HepG2 (cell line): ENCODE measurements around the gene CDK11A. TPM values are rescaled to one million over a fixed set of nuclear protein-coding genes. Genes with fewer than 3 reads are reported as not detected.
A peak's percentile ranks its signal among the peaks of the same experiment; 100 is the strongest.

ENCODE experiments used
- ARNT2 ChIP-seq: sonication (generic); formaldehyde crosslinking; IDR thresholded peaks from 2 replicates; pipeline ENCODE4 v1.8.0; 2022; ENCODE audit warnings: mild to moderate bottlenecking, low read depth, missing genetic modification reagents, moderate library complexity
- FOXJ3 ChIP-seq: sonication (generic); formaldehyde crosslinking; IDR thresholded peaks from 2 replicates; pipeline ENCODE4 v1.4.0; 2020; ENCODE audit warnings: missing genetic modification reagents, mild to moderate bottlenecking, borderline replicate concordance
- HMG20B ChIP-seq: conservative IDR thresholded peaks from 2 replicates; pipeline ENCODE4 v1.6.1; 2016; ENCODE audit warnings: missing genetic modification reagents, missing compliant biosample characterization
- MED1 ChIP-seq: sonication (generic); formaldehyde crosslinking; IDR thresholded peaks from 2 replicates; pipeline ENCODE4 v1.4.0; 2020; ENCODE audit warnings: missing genetic modification reagents
- RERE ChIP-seq: IDR thresholded peaks from 2 replicates; pipeline ENCODE4 v1.6.1; 2016; ENCODE audit warnings: low read depth, missing genetic modification reagents, missing compliant biosample characterization
- SIX4 ChIP-seq: sonication (generic); formaldehyde crosslinking; IDR thresholded peaks from 2 replicates; pipeline ENCODE4 v1.4.0; 2020; ENCODE audit warnings: missing genetic modification reagents
- THAP9 ChIP-seq: sonication (generic); formaldehyde crosslinking; IDR thresholded peaks from 2 replicates; pipeline ENCODE4; 2020; ENCODE audit warnings: missing genetic modification reagents, mild to moderate bottlenecking, borderline replicate concordance
- TP53 ChIP-seq: sonication (generic); formaldehyde crosslinking; conservative IDR thresholded peaks from 2 replicates; pipeline ENCODE4 v1.4.0; 2020; ENCODE audit warnings: missing genetic modification reagents
- ZBTB7A ChIP-seq: sonication (generic); formaldehyde crosslinking; IDR thresholded peaks from 2 replicates; pipeline ENCODE4 v1.8.0; 2022; ENCODE audit warnings: mild to moderate bottlenecking, missing genetic modification reagents
- ZFP41 ChIP-seq: sonication (generic); formaldehyde crosslinking; IDR thresholded peaks from 2 replicates; pipeline ENCODE4 v1.4.0; 2020; ENCODE audit warnings: mild to moderate bottlenecking, missing genetic modification reagents, borderline replicate concordance
- ZNF264 ChIP-seq: sonication (generic); formaldehyde crosslinking; IDR thresholded peaks from 2 replicates; pipeline ENCODE4 v1.4.0; 2020; ENCODE audit warnings: missing genetic modification reagents
- ZNF276 ChIP-seq: sonication (generic); formaldehyde crosslinking; IDR thresholded peaks from 2 replicates; pipeline ENCODE4 v1.4.0; 2020; ENCODE audit warnings: mild to moderate bottlenecking, low read depth, missing genetic modification reagents
- ZNF547 ChIP-seq: sonication (generic); formaldehyde crosslinking; IDR thresholded peaks from 2 replicates; pipeline ENCODE4 v1.5.1; 2020; ENCODE audit warnings: mild to moderate bottlenecking, missing genetic modification reagents
- ZNF558 ChIP-seq: sonication (generic); formaldehyde crosslinking; IDR thresholded peaks from 2 replicates; pipeline ENCODE4 v1.9.0; 2022; ENCODE audit warnings: mild to moderate bottlenecking, missing genetic modification reagents, borderline replicate concordance
- ZNF570 ChIP-seq: sonication (generic); formaldehyde crosslinking; IDR thresholded peaks from 2 replicates; pipeline ENCODE4 v1.4.0; 2020; ENCODE audit warnings: mild to moderate bottlenecking, missing genetic modification reagents, borderline replicate concordance
- ZSCAN25 ChIP-seq: sonication (generic); formaldehyde crosslinking; IDR thresholded peaks from 2 replicates; pipeline ENCODE4 v1.8.0; 2022; ENCODE audit warnings: mild to moderate bottlenecking, missing genetic modification reagents
- polyA plus RNA-seq, 8 experiments: library from polyadenylated mRNA; depleted of rRNA in 3 of 8; stranded (reverse) in 7 of 8; unstranded in 1 of 8; fragments of >200 nt; fragmentation: Illumina TruSeq in 4 of 8; extraction: Trizol in 4 of 8; gene quantifications; 2 replicates each; pipeline versions ENCODE4 v1.2.1 to v1.2.3, GENCODE V29; 2011 to 2016; ENCODE audit warnings: low read depth in 4 of 8, missing spikeins in 1 of 8, mixed read lengths in 1 of 8; ENCODE audit not compliant: insufficient read depth in 1 of 8
- total RNA-seq, 5 experiments: library from RNA; depleted of rRNA; stranded (reverse); fragments of >200 nt; fragmentation: Illumina TruSeq; extraction: Trizol; gene quantifications; 2 replicates each; pipeline ENCODE4 v1.2.3, GENCODE V29; 2016; ENCODE audit warnings: low read depth in 1 of 5
- TF ChIP-seq, protein P1 (sequence below): IDR thresholded peaks from 2 replicates; pipeline ENCODE4 v1.6.1; 2016; ENCODE audit warnings: missing compliant biosample characterization, missing genetic modification reagents, borderline replicate concordance

The CDK11A gene
- total and polyA plus RNA-seq, 2 of the 13 experiments (the other 11 are each of a cell fraction or from before 2014, with no cell fraction given): 11.2 to 17.9 TPM

GRCh38 chr1:1678581-1679380 lies 45.4 kb downstream of the CDK11A start (continued):
- TF ChIP-seq RERE (CRISPR knock-in tag): 0 out of 2 replicates have a peak, but pooled peaks have one; percentile 56
- no peak for TF ChIP-seq TP53 (CRISPR knock-in tag)
- no peak for TF ChIP-seq ZNF570 (CRISPR knock-in tag)
- no peak for TF ChIP-seq SIX4 (CRISPR knock-in tag)
- TF ChIP-seq ZBTB7A (CRISPR knock-in tag): no peak
- TF ChIP-seq ZNF276: peak; percentile 58; the same call in 1 of the 2 replicates
- TF ChIP-seq, protein P1, sequence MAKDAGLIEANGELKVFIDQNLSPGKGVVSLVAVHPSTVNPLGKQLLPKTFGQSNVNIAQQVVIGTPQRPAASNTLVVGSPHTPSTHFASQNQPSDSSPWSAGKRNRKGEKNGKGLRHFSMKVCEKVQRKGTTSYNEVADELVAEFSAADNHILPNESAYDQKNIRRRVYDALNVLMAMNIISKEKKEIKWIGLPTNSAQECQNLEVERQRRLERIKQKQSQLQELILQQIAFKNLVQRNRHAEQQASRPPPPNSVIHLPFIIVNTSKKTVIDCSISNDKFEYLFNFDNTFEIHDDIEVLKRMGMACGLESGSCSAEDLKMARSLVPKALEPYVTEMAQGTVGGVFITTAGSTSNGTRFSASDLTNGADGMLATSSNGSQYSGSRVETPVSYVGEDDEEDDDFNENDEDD (CRISPR knock-in tag): peak; percentile 37; the same call in 1 of the 2 replicates
- TF ChIP-seq ZFP41 (CRISPR knock-in tag): no peak
- TF ChIP-seq MED1: peak; percentile 62
- 0 out of 2 replicates have a peak, but pooled peaks have one; percentile 26 for TF ChIP-seq HMG20B (CRISPR knock-in tag)
- TF ChIP-seq FOXJ3 (CRISPR knock-in tag): 0 out of 2 replicates have a peak, but pooled peaks have one; percentile 4
- no peak for TF ChIP-seq ZNF264 (CRISPR knock-in tag)
- peak; percentile 74; the same call in 1 of the 2 replicates for TF ChIP-seq THAP9 (CRISPR knock-in tag)
- TF ChIP-seq ZNF547: peak; percentile 33; the same call in 1 of the 2 replicates
- peak; percentile 97 for TF ChIP-seq ZSCAN25 (CRISPR knock-in tag)
- TF ChIP-seq ZNF558 (CRISPR knock-in tag): no peak
- peak; percentile 56; the same call in 1 of the 2 replicates for TF ChIP-seq ARNT2 (CRISPR knock-in tag)
